ENCODE data around the gene ULK1.

The ULK1 gene

DNA sequence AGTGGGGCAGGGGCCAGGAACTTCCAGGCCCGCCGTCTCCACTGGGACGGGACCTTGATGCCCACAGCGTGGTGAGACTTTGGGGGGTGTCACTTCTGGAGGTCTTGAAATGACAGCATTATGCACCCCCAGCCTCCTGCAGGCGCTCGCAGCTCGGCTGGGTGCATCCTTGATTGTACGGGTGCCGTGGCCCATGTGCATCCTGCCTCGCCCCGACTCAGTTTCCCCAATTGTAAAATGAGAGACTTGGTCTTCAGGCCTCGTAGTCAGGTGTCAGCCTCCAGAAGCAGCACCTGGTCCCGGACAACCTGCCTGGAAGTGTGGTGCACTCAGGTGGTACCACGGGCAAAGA lies 25.7 kb downstream of the ULK1 start:
- no peaks in the 10 kb centered on the region for H3K4me1 ChIP-seq (ENCODE audit: insufficient read depth, poor library complexity, severe bottlenecking)
- TF ChIP-seq, protein P1, sequence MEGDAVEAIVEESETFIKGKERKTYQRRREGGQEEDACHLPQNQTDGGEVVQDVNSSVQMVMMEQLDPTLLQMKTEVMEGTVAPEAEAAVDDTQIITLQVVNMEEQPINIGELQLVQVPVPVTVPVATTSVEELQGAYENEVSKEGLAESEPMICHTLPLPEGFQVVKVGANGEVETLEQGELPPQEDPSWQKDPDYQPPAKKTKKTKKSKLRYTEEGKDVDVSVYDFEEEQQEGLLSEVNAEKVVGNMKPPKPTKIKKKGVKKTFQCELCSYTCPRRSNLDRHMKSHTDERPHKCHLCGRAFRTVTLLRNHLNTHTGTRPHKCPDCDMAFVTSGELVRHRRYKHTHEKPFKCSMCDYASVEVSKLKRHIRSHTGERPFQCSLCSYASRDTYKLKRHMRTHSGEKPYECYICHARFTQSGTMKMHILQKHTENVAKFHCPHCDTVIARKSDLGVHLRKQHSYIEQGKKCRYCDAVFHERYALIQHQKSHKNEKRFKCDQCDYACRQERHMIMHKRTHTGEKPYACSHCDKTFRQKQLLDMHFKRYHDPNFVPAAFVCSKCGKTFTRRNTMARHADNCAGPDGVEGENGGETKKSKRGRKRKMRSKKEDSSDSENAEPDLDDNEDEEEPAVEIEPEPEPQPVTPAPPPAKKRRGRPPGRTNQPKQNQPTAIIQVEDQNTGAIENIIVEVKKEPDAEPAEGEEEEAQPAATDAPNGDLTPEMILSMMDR (IDR thresholded peaks at IDR 0.05; ENCODE audit: poor library complexity, severe bottlenecking) = no peak
- peaks cover 5% of the 10 kb centered on the region; the same call in 1 of the 2 replicates for H3K36me3 ChIP-seq (ENCODE audit: low read depth)
- H3K27me3 ChIP-seq (ENCODE audit: insufficient read depth, poor library complexity, severe bottlenecking) = no peaks in the 10 kb centered on the region
- DNase-seq (ENCODE audit: low spot score) (no peak), ATAC-seq (ENCODE audit: low read depth) (no peak)
- no peak overlapping the region for H3K4me3 ChIP-seq (ENCODE audit: severe bottlenecking)
- H3K27ac ChIP-seq (ENCODE audit: poor library complexity, severe bottlenecking) = no peak overlapping the region
- no peaks in the 10 kb centered on the region for H3K9me3 ChIP-seq (ENCODE audit: severe bottlenecking)

DNA sequence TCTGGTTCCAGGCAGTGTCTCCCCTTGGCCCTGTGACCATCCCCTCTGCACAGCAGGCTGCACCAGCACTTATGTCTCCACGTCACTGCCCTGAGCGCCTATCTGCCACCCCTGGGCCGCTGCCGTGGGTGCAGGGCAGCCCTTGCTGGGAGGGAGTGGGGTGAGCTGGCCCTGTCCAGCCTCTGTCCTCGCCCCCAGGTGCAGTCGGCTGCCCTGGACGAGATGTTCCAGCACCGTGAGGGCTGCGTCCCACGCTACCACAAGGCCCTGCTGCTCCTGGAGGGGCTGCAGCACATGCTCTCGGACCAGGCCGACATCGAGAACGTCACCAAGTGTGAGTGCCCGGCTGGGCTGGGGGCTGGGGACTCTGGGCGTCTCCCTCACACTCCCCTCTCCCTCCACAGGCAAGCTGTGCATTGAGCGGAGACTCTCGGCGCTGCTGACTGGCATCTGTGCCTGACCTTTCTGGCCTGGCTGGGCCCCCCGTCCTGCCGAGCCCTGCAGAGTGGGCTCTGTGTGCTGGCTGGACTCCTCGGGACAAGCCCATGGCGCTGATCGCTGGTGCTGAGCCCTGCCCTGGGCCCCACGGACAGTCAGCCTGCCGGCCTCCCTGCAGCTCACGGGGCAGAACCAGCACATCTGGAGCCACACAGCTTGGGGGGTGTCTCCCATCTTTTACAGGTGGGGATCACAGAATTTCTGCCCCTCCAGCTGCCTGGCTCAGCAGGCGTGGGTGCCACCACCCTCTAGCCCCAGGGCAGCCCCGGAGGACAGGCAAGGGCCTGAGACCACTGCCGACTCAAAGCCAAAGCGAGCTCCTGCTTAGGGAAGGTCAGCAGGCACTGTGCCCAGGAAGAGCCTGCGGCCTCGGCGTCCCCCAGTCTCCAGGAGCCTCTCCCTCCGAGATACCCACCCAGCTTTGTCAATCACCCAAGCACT lies 26.7 kb downstream of the ULK1 start:
- Histone ChIP-seq H3K27me3 (ENCODE audit: insufficient read depth, poor library complexity, severe bottlenecking) (no peaks in the 10 kb centered on the region), H3K4me1 (ENCODE audit: insufficient read depth, poor library complexity, severe bottlenecking) (no peaks in the 10 kb centered on the region), H3K36me3 (ENCODE audit: low read depth) (no peaks in the 10 kb centered on the region), H3K9me3 (ENCODE audit: severe bottlenecking) (no peaks in the 10 kb centered on the region), H3K27ac (ENCODE audit: poor library complexity, severe bottlenecking) (no peak overlapping the region), H3K4me3 (ENCODE audit: severe bottlenecking) (no peak overlapping the region)
- TF ChIP-seq, protein P1 (IDR thresholded peaks at IDR 0.05; ENCODE audit: poor library complexity, severe bottlenecking) = no peak
- no peak for DNase-seq (ENCODE audit: low spot score)
- no peak for ATAC-seq (ENCODE audit: low read depth)

DNA sequence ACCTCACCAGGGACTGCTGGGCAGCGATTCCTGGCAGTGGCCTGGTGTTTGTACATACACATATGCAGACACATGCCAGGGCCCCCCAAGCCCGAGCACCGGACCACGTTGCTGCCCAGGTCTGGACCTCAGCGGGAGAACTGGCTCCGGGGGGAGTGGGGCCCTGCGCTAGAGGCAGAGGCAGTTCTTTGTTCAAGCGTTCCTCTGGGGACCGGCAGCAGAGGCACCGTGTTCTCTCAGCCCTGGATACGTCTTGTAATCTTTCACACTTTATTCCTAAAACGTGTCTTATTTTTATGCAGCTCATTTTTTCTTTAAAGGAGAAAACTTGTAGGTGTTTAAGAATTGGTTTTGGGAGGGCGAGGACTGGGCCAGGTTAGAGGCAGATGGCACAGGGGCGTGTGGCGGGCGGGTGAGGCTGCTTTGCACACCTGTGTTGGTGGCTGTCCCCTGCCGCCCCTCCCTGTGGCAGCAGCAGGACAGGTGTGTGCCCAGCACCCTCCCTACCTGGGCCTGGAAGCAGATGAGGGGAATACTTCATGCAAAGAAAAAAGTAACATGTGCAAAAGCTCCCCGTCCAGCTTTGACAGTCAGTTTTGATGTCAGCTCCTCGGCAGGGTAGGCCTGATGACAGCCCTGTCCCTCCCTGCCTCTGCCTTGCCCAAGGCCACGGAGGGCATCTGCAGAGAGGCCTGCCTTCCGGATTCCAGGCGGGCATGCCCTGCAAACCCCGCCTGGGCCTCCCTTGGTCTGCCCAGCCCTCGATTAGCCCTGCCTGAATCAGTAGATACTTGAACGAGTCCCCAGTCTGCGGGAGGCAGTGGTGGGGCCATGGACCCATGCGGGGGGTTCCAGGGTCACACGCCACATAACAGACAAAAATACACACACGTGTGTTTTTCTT lies 27.7 kb downstream of the ULK1 start:
- H3K27ac ChIP-seq (ENCODE audit: poor library complexity, severe bottlenecking) = no peak overlapping the region
- no peaks in the 10 kb centered on the region for H3K4me1 ChIP-seq (ENCODE audit: insufficient read depth, poor library complexity, severe bottlenecking)
- TF ChIP-seq, protein P1 (IDR thresholded peaks at IDR 0.05; ENCODE audit: poor library complexity, severe bottlenecking) = no peak
- ATAC-seq (ENCODE audit: low read depth) (no peak), DNase-seq (ENCODE audit: low spot score) (no peak)
- H3K36me3 ChIP-seq (ENCODE audit: low read depth) = no peaks in the 10 kb centered on the region
- no peaks in the 10 kb centered on the region for H3K9me3 ChIP-seq (ENCODE audit: severe bottlenecking)
- no peaks in the 10 kb centered on the region for H3K27me3 ChIP-seq (ENCODE audit: insufficient read depth, poor library complexity, severe bottlenecking)
- H3K4me3 ChIP-seq (ENCODE audit: severe bottlenecking) = no peak overlapping the region

DNA sequence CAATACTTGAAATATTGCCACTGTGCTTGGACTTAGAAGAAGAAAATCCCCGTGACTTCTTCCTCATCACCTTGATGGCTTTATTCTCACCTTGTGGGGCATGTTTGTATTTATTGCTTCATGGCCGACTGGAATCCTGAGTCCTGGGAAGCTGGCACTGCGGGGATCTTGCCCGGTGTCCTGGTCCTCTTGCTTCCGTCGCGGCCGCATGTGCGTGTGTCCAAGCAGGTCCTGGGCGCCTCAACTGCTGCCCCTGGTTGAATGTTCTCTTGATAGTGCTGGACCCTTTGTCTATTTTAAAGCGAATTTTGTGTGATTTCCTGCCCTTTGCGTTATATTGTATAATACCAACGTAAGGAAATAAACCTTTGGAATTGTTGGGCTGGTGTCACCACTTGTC lies 28.4 kb downstream of the ULK1 start:
- ATAC-seq (ENCODE audit: low read depth) (no peak), DNase-seq (ENCODE audit: low spot score) (no peak)
- Histone ChIP-seq H3K9me3 (ENCODE audit: severe bottlenecking) (no peaks in the 10 kb centered on the region), H3K36me3 (ENCODE audit: low read depth) (no peaks in the 10 kb centered on the region), H3K4me1 (ENCODE audit: insufficient read depth, poor library complexity, severe bottlenecking) (no peaks in the 10 kb centered on the region), H3K27ac (ENCODE audit: poor library complexity, severe bottlenecking) (no peak overlapping the region), H3K27me3 (ENCODE audit: insufficient read depth, poor library complexity, severe bottlenecking) (no peaks in the 10 kb centered on the region), H3K4me3 (ENCODE audit: severe bottlenecking) (no peak overlapping the region)
- TF ChIP-seq, protein P1 (IDR thresholded peaks at IDR 0.05; ENCODE audit: poor library complexity, severe bottlenecking) = no peak
